Smooth muscle cell (in vitro differentiated cells): ENCODE results near the gene PHLDA1. TPM values are rescaled to one million over a fixed set of nuclear protein-coding genes. Genes with fewer than 3 reads are reported as not detected.

Experiments used
- DNase-seq: peaks from one replicate; lab custom pipeline; 2025; ENCODE audit not compliant: unreplicated experiment; lab: John Stamatoyannopoulos, UW
- H2AFZ ChIP-seq: fragments of 200-600 bp; sonication (generic); 2 replicates; pipeline ENCODE4 v1.6.0; 2016; ENCODE audit warnings: antibody characterized with exemption, low read depth, mild to moderate bottlenecking
- H3F3A ChIP-seq: fragments of 200-600 bp; sonication (generic); 2 replicates; pipeline ENCODE4 v1.6.0; 2017; ENCODE audit warnings: antibody characterized with exemption, low read depth
- H3K27ac ChIP-seq: fragments of 200-600 bp; sonication (generic); 2 replicates; pipeline ENCODE4 v1.5.1; 2016; ENCODE audit warnings: low read depth, mild to moderate bottlenecking
- H3K27me3 ChIP-seq: fragments of 200-600 bp; sonication (generic); 2 replicates; pipeline ENCODE4 v1.6.1; 2016; ENCODE audit warnings: low read depth, mild to moderate bottlenecking
- H3K36me3 ChIP-seq: fragments of 200-600 bp; sonication (generic); 2 replicates; pipeline ENCODE4 v1.5.1; 2016; ENCODE audit warnings: low read depth
- H3K4me1 ChIP-seq: fragments of 200-600 bp; sonication (generic); 2 replicates; pipeline ENCODE4 v1.5.1; 2016; ENCODE audit warnings: low read depth
- H3K4me2 ChIP-seq: fragments of 200-600 bp; sonication (generic); 2 replicates; pipeline ENCODE4 v1.6.0; 2016; ENCODE audit warnings: mild to moderate bottlenecking
- H3K4me3 ChIP-seq: fragments of 200-600 bp; sonication (generic); 2 replicates; pipeline ENCODE4 v1.5.1; 2016; ENCODE audit warnings: mild to moderate bottlenecking
- H3K79me2 ChIP-seq: fragments of 200-600 bp; sonication (generic); 2 replicates; pipeline ENCODE4 v1.6.0; 2016; ENCODE audit warnings: low read depth, mild to moderate bottlenecking
- H3K9ac ChIP-seq: fragments of 200-600 bp; sonication (generic); 2 replicates; pipeline ENCODE4 v1.6.0; 2016; ENCODE audit warnings: low read depth
- H3K9me3 ChIP-seq: fragments of 200-600 bp; sonication (generic); replicated peaks from 2 replicates; pipeline ENCODE4 v1.5.1; 2016; ENCODE audit warnings: low read depth
- H4K20me1 ChIP-seq: fragments of 200-600 bp; sonication (generic); 2 replicates; pipeline ENCODE4 v1.6.0; 2016; ENCODE audit warnings: low read depth
- WGBS: methylation state at CpG from one replicate; pipeline ENCODE4 v1.1.7; 2016; ENCODE audit warnings: low lambda C conversion rate; 5-methylcytosine and 5-hydroxymethylcytosine counted together
- polyA plus RNA-seq: library from polyadenylated mRNA; unstranded; fragments of >200 nt; fragmentation: Nextera tagmentation; extraction: Ambion mirVana; gene quantifications from 2 replicates; pipeline ENCODE4 v1.2.1, GENCODE V29; 2016
- total RNA-seq: library from RNA; depleted of rRNA; stranded (reverse); fragments of >200 nt; gene quantifications from 2 replicates; pipeline ENCODE4 v1.2.3, GENCODE V29; 2014
- TF ChIP-seq, protein P1 (sequence below): fragments of 200-600 bp; sonication (generic); IDR thresholded peaks from 2 replicates; pipeline ENCODE4 v1.5.1; 2017; ENCODE audit warnings: borderline replicate concordance, mild to moderate bottlenecking, antibody characterized with exemption; ENCODE audit not compliant: insufficient read depth, poor library complexity, severe bottlenecking

The PHLDA1 gene
- total and polyA plus RNA-seq, 2 experiments from 2014 or later, result 70.2 to 88.6 TPM

GRCh38 chr12:76013603-76014002 is 18.0 kb downstream of the PHLDA1 start:
- TF ChIP-seq, protein P1, sequence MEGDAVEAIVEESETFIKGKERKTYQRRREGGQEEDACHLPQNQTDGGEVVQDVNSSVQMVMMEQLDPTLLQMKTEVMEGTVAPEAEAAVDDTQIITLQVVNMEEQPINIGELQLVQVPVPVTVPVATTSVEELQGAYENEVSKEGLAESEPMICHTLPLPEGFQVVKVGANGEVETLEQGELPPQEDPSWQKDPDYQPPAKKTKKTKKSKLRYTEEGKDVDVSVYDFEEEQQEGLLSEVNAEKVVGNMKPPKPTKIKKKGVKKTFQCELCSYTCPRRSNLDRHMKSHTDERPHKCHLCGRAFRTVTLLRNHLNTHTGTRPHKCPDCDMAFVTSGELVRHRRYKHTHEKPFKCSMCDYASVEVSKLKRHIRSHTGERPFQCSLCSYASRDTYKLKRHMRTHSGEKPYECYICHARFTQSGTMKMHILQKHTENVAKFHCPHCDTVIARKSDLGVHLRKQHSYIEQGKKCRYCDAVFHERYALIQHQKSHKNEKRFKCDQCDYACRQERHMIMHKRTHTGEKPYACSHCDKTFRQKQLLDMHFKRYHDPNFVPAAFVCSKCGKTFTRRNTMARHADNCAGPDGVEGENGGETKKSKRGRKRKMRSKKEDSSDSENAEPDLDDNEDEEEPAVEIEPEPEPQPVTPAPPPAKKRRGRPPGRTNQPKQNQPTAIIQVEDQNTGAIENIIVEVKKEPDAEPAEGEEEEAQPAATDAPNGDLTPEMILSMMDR, result no peak
- 100% methylated on average over 4 of the region's 4 CpGs for WGBS

DNA sequence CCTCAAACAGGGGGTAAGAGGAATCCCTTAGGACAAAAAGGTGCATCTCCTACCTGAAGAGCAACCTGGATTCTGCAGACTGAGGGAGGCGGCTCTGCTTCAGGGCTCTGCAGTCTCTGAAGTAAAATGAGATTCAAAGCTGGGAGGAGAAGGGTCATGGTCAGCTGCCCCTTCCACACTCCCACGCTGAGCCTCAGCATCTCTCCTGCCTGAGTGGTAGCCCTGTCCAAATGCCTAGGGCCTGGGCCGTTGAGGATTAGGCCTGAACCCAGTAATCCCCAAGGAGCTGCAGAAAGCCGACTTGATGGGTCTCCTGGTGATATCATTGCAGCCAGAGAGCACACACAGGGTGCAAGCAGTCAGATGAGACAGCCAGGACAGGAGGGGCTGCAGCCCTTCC is 18.9 kb downstream of the PHLDA1 start:
- Histone ChIP-seq H4K20me1 (no peaks in the 10 kb centered on the region), H2AFZ (no peak overlapping the region), H3K4me3 (no peak overlapping the region), H3K79me2 (no peaks in the 10 kb centered on the region), H3K27me3 (no peaks in the 10 kb centered on the region), H3K4me1 (peaks cover 8% of the 10 kb centered on the region), H3K9me3 (no peaks in the 10 kb centered on the region), H3K9ac (no peak overlapping the region), H3F3A (peaks cover 10% of the 10 kb centered on the region), H3K27ac (no peak overlapping the region), H3K36me3 (no peaks in the 10 kb centered on the region), H3K4me2 (no peak overlapping the region)
- DNase-seq, result no peak
- 71% methylated on average over 4 of the region's 4 CpGs for WGBS
- TF ChIP-seq, protein P1, result no peak

More at GRCh38 chr12:76013603-76014002, 18.0 kb downstream of the PHLDA1 start:
- no peaks in the 10 kb centered on the region for H3K27me3 ChIP-seq
- no peaks in the 10 kb centered on the region for H3K79me2 ChIP-seq
- no peaks in the 10 kb centered on the region for H3K9me3 ChIP-seq
- no peak for DNase-seq
- H3K4me3 ChIP-seq, result no peak overlapping the region
- no peak overlapping the region for H2AFZ ChIP-seq
- H3K4me2 ChIP-seq, result no peak overlapping the region
- H3K9ac ChIP-seq, result no peak overlapping the region
- H4K20me1 ChIP-seq, result no peaks in the 10 kb centered on the region
- H3K36me3 ChIP-seq, result no peaks in the 10 kb centered on the region
- peaks cover 17% of the 10 kb centered on the region for H3F3A ChIP-seq
- H3K27ac ChIP-seq, result no peak overlapping the region
- H3K4me1 ChIP-seq, result peaks cover 16% of the 10 kb centered on the region

DNA sequence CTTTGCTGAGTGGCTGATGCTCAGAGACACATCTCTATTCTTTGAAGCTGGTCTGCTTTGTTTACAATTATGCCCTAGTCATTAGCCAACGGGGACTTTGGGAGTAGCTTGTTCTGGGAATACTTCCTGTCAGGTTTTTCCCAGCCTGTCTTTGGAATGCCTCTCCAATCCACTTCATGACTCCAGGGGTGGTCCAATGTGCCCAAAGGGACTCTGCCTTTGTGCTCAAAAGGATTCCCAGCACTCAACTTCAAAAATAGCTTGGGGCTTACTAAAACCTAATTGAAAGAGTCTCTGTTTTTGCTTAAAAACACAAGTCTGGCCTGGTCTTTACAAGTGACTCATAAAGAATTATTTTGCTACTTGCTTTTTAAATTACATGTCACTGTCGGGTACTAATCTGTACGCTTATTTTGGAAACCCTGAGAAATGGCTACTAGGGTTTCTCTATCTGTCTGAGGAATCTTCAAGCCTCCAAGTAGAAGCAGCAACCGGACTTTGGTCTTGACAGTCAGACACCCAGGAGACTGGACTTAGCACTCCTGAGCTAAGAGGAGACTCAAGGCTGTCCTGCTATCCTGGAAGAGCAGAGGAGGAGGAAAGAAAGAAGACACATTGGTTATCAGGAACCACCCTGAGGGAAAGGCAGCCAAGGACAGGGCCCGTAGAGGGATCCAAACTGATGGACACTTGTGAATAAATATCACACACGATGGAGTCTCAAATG is 20.7 kb downstream of the PHLDA1 start:
- Histone ChIP-seq H2AFZ (peak overlapping the region; percentile 81), H3K9me3 (no peaks in the 10 kb centered on the region), H3K79me2 (no peaks in the 10 kb centered on the region), H3K4me3 (no peak overlapping the region), H3K27me3 (no peaks in the 10 kb centered on the region), H3F3A (peaks cover 10% of the 10 kb centered on the region), H3K4me2 (peak overlapping the region; percentile 62), H4K20me1 (no peaks in the 10 kb centered on the region), H3K36me3 (no peaks in the 10 kb centered on the region), H3K27ac (peak overlapping the region; percentile 85), H3K9ac (peak overlapping the region; percentile 3), H3K4me1 (peaks cover 8% of the 10 kb centered on the region)
- 20% methylated on average over 6 of the region's 6 CpGs for WGBS
- TF ChIP-seq, protein P1, result no peak
- DNase-seq, result no peak

- TF ChIP-seq, protein P1, result no peak
- no peaks in the 10 kb centered on the region for H4K20me1 ChIP-seq
- H2AFZ ChIP-seq, result no peak overlapping the region
- H3K4me3 ChIP-seq, result no peak overlapping the region
- no peak for DNase-seq
- WGBS, result 99% methylated on average over 3 of the region's 3 CpGs
- no peak overlapping the region for H3K4me2 ChIP-seq
- H3K9me3 ChIP-seq, result no peaks in the 10 kb centered on the region
- H3K4me1 ChIP-seq, result peaks cover 8% of the 10 kb centered on the region
- no peaks in the 10 kb centered on the region for H3K36me3 ChIP-seq
- H3F3A ChIP-seq, result peaks cover 10% of the 10 kb centered on the region
- no peak overlapping the region for H3K9ac ChIP-seq
- H3K27me3 ChIP-seq, result no peaks in the 10 kb centered on the region
- no peak overlapping the region for H3K27ac ChIP-seq
- no peaks in the 10 kb centered on the region for H3K79me2 ChIP-seq
Observed at GRCh38 chr12:76008428-76008827, 23.1 kb downstream of the PHLDA1 start.
